Uterus (tissue), 4 donors: Measurements from ENCODE around the gene PSTPIP1. TPM values are rescaled to one million over a fixed set of nuclear protein-coding genes. Genes with fewer than 3 reads are reported as not detected.

Experiments used
- DNase-seq, 2 donors: peaks; one replicate each; pipeline ENCODE4 v3.0.0-alpha.2; 2019 to 2020
- H3K27ac ChIP-seq, 2 donors: fragments of 200-600 bp; sonication (generic); 1 replicate in 1 of 2; 2 replicates in 1 of 2; pipeline ENCODE4 v1.5.1; 2016 to 2018
- H3K27me3 ChIP-seq, 2 donors: fragments of 200-600 bp; sonication (generic); one replicate each; pipeline ENCODE4 v1.5.1; 2018 to 2019; ENCODE audit warnings: control low read depth in 1 of 2
- H3K36me3 ChIP-seq, 2 donors: fragments of 200-600 bp; sonication (generic); one replicate each; pipeline ENCODE4 v1.5.1; 2019; ENCODE audit warnings: control low read depth in 1 of 2
- H3K4me1 ChIP-seq, 2 donors: fragments of 200-600 bp; sonication (generic); one replicate each; pipeline ENCODE4 v1.5.1; 2018 to 2019; ENCODE audit warnings: control low read depth in 1 of 2
- H3K4me3 ChIP-seq, 2 donors: fragments of 200-600 bp; sonication (generic); 1 replicate in 1 of 2; 2 replicates in 1 of 2; pipeline ENCODE4 v1.5.1; 2018 to 2019; ENCODE audit warnings: mild to moderate bottlenecking in 1 of 2
- H3K9me3 ChIP-seq, 2 donors: fragments of 200-600 bp; sonication (generic); one replicate each; pipeline ENCODE4 v1.5.1; 2019; ENCODE audit warnings: control low read depth in 1 of 2
- CTCF ChIP-seq, 4 experiments: fragments of 200-600 bp in 2 of 4; fragments of 450-650 bp in 2 of 4; sonication (generic) in 2 of 4; IDR thresholded peaks; one replicate each; pipeline ENCODE4 v1.5.1; 2016 to 2019; ENCODE audit warnings: antibody characterized with exemption in 4 of 4, mild to moderate bottlenecking in 2 of 4, moderate library complexity in 1 of 4
- POLR2A ChIP-seq, 2 donors: fragments of 450-650 bp; IDR thresholded peaks; one replicate each; pipeline ENCODE4 v1.6.1; 2016; ENCODE audit warnings: antibody characterized with exemption in 2 of 2, mild to moderate bottlenecking in 1 of 2, moderate library complexity in 1 of 2
- intact Hi-C: fragments of 100-400 bp; cut with DNase I; formaldehyde crosslinking; loops from one replicate; pipeline ENCODE4 v1.15.1; 2023; ENCODE audit warnings: low total_unique reads
- total RNA-seq, 4 donors: library from RNA; depleted of rRNA in 3 of 4; stranded (reverse); fragments of >200 nt in 3 of 4; gene quantifications; one replicate each; pipeline versions ENCODE4 v1.1.0 to v1.2.4, GENCODE V29; 2014 to 2023
- donor health status: DM: yes; HTN: yes; CAD: no.

The PSTPIP1 gene
- total RNA-seq, 4 donors from 2014 or later: 1.3 to 10.0 (median 4.7) TPM; not detected in 1

- no peak for DNase-seq
- no peaks in the 10 kb centered on the region for H3K36me3 ChIP-seq
- intact Hi-C loops: no loop called here
- no peak overlapping the region for H3K27ac ChIP-seq
- H3K4me1 ChIP-seq: no peaks in the 10 kb centered on the region
- H3K9me3 ChIP-seq: no peaks in the 10 kb centered on the region
- TF ChIP-seq POLR2A (IDR thresholded peaks at IDR 0.05): no peak
- TF ChIP-seq CTCF (IDR thresholded peaks at IDR 0.05): no peak
- H3K27me3 ChIP-seq: no peaks in the 10 kb centered on the region
- no peak overlapping the region for H3K4me3 ChIP-seq
Observed at GRCh38 chr15:76979331-76979925, 15.5 kb upstream of the PSTPIP1 start.

GRCh38 chr15:76979996-76980520, 14.9 kb upstream of the PSTPIP1 start:
- no peaks in the 10 kb centered on the region for H3K36me3 ChIP-seq
- TF ChIP-seq CTCF (IDR thresholded peaks at IDR 0.05) (no peak), POLR2A (IDR thresholded peaks at IDR 0.05) (no peak)
- DNase-seq: no peak
- no peak overlapping the region for H3K27ac ChIP-seq
- no peaks in the 10 kb centered on the region for H3K9me3 ChIP-seq
- H3K4me1 ChIP-seq: no peaks in the 10 kb centered on the region
- no peaks in the 10 kb centered on the region for H3K27me3 ChIP-seq
- intact Hi-C loops: no loop called here
- no peak overlapping the region for H3K4me3 ChIP-seq

GRCh38 chr15:76982356-76982755, 12.6 kb upstream of the PSTPIP1 start:
- no peak for DNase-seq
- no peak overlapping the region for H3K27ac ChIP-seq
- no peaks in the 10 kb centered on the region for H3K27me3 ChIP-seq
- TF ChIP-seq POLR2A (IDR thresholded peaks at IDR 0.05) (no peak), CTCF (IDR thresholded peaks at IDR 0.05) (no peak)
- no peak overlapping the region for H3K4me3 ChIP-seq
- H3K36me3 ChIP-seq: no peaks in the 10 kb centered on the region
- H3K9me3 ChIP-seq: no peaks in the 10 kb centered on the region
- no peaks in the 10 kb centered on the region for H3K4me1 ChIP-seq
- intact Hi-C loops: no loop called here

GRCh38 chr15:76982756-76983155, 12.2 kb upstream of the PSTPIP1 start:
- Histone ChIP-seq H3K36me3 (no peaks in the 10 kb centered on the region), H3K27ac (no peak overlapping the region), H3K4me1 (no peaks in the 10 kb centered on the region), H3K27me3 (no peaks in the 10 kb centered on the region), H3K9me3 (no peaks in the 10 kb centered on the region), H3K4me3 (no peak overlapping the region)
- no peak for DNase-seq
- intact Hi-C loops: no loop called here
- TF ChIP-seq POLR2A (IDR thresholded peaks at IDR 0.05) (no peak), CTCF (IDR thresholded peaks at IDR 0.05) (no peak)

GRCh38 chr15:76983590-76984375, 11.1 kb upstream of the PSTPIP1 start:
- no peaks in the 10 kb centered on the region for H3K27me3 ChIP-seq
- H3K4me1 ChIP-seq: no peaks in the 10 kb centered on the region
- no peak overlapping the region for H3K27ac ChIP-seq
- H3K36me3 ChIP-seq: no peaks in the 10 kb centered on the region
- no peaks in the 10 kb centered on the region for H3K9me3 ChIP-seq
- intact Hi-C loops: no loop called here
- DNase-seq: no peak
- TF ChIP-seq CTCF (IDR thresholded peaks at IDR 0.05) (no peak), POLR2A (IDR thresholded peaks at IDR 0.05) (no peak)
- no peak overlapping the region for H3K4me3 ChIP-seq
